Embryonic facial prominence (tissue), 1 donor: ENCODE data around the gene PLEKHO1.
"Not testable (repeated sequence)": the region's sequence is repeated elsewhere in the genome, so short reads cannot be mapped to it uniquely, and the experiment has no call there.

Experiments used
- DNase-seq: peaks from one replicate; pipeline ENCODE4 v3.0.0-alpha.2; 2016; ENCODE audit errors: extremely low spot score

PLEKHO1 gene

GRCh38 chr1:150173141-150173585, 23.4 kb downstream of the PLEKHO1 start:
- DNase-seq: no peak

DNA sequence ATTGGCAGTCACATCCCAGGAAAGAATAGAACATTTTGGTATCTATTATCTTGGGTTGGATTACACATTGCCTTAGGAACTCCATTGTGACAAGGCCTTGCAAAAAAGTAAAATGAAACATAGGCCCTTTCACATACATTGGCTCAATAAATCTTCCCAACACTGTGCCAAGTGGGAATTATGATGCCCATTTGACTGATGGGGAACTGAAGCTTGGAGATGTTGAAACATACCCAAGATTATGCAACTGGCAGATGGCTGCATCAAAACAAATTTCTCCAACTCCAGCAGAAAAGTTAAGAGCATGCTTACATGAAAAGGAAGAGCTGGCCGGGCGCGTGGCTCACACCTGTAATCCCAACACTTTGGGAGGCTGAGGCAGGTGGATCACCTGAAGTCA, 26.9 kb downstream of the PLEKHO1 start:
- no peak for DNase-seq

DNA sequence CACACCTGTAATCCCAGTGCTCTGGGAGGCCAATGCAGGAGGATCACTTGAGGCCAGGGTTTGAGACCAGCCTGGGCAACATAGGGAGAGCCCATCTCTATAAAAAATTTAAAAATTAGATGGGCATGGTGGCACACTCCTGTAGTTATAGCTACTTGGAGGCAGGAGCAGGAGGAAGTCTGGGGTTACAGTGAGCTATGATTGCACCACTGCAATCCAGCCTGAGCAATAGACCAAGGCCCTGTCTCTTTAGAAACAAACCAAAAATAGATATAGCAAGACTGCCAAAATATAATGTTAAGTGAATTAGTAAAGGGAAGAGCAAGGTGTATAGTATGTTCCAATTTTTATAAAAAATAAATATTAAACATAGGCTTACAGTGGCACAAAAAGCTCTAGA, 28.8 kb downstream of the PLEKHO1 start:
- DNase-seq: no peak

DNA sequence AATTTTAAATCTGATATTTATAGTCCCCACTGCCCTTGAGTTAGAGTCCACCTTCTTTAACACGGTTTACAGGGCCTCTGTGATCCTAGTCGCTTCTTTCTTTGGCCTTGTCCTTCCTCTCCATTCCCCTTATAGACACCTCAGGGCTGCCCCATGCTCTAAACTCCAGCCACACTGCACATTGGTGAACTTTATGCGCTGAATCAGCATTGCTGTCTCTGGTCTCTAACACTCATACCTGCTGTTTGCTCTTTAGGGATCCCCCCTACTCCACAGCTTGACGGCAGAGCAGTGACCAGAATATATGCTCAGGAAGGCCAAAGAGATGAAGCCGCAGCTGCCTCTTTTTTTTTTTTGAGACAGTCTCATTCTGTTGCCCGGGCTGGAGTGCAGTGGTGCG, 30.2 kb downstream of the PLEKHO1 start:
- DNase-seq: no peak

- no peak for DNase-seq
These were observed 30.8 kb downstream of the PLEKHO1 start for GRCh38 chr1:150180474-150180873.

DNA sequence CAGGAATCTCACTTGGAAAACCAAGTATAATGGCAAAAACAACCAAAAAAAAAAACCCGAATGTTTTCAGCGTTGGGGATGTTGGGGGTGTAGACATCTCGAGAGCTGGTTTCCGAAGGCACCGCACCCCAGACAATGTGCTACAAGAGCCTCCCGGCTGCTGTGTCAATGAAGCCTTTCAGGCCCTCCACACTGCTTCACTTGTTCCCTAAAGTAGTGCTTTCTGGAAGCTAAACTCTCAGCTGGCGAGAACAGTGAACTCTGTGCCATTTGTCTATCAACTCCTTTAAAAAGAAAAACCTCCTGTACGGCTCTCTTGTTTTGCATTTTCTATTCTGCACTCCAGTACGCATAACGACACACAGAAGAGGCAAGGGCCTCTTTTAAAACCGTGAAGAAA, 32.5 kb downstream of the PLEKHO1 start:
- DNase-seq: no peak

DNA sequence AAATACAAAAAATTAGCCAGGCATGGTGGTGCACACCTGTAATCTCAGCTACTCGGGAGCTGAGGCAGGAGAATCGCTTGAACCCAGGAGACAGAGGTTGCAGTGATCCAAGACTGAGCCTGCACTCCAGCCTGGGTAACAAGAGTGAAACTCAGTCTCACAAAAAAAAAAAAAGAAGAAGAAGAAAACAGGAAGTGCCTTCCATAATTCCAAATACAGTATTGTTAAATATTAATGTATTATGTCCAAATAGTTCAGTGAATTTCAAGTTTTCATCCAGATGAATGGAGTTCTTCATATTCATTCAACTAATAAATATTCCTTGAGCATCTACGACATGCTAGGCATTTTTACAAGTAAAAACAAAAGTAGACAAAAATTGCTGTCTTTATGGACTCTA, 33.3 kb downstream of the PLEKHO1 start:
- DNase-seq: no peak

DNA sequence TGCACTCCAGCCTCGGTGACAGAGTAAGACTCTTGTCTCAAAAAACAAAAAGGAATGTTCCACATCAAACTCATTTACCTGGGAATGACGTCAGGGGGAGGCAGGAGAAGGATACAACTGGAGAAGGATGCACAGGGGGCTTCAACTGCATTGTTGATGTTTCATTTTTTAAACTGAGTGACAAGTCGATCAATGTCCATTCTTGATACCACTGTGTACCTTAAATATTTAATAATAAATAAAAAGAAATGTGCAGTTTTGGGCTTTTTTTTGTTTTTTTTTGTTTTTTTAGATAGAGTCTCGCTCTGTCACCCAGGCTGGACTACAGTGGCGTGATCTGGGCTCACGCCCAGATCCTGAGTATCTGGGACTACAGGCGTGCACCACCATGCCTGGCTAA, 35.8 kb downstream of the PLEKHO1 start:
- no peak for DNase-seq

- not testable (repeated sequence) for DNase-seq
These were observed 36.7 kb downstream of the PLEKHO1 start for GRCh38 chr1:150186438-150186788.

DNA sequence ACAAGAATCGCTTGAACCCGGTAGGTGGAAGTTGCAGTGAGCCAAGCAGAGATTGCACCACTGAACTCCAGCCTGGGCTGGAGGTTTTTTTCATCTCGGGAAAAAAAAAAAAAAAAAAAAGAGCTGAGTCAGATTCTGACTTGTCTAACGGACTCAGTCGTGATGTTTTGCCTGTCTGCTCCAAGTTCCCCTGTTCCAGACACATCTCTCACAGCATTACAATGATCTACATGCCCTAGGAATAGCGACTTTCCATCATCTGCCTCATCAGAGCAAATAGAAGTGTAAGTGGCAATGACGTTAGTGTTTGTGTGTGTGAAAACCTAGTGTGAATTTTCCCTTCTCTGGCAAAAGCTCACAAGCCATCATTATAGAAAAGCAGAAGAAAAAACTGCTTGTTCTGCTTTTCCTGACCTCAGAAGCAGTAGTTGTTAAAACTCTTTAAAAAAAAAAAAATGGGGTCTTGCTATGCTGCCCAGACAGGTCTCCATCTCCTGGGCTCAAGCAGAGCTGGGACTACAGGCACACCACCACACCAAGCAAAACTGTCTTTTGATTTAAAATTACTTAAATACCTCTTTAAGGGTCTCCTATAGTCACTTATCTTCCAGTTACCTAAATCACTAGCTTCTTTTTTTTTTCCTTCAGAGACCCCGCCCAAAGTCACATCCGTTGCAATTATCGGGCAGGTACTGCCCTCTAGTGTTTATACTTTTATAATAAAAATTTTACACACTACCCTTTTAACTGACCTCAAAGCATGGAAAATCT, 37.3 kb downstream of the PLEKHO1 start:
- DNase-seq: peak; percentile 12

DNA sequence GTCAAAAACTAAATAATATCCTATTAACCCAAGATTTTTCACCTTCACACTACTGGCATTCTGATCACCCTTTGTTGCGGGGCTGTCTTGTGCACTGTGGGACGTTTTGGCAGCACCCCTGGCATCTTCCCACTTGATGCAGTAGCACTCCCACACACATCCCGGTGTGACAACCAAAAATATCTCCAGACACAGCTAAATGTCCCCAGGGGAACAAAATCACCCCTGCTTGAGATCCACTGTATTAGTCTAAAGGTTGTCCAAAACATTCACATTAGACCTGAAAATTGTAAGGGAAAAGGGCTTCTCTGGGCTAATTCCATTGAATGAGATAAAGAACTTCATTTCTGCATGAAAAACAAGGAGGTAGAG, 37.8 kb downstream of the PLEKHO1 start:
- DNase-seq: no peak

DNA sequence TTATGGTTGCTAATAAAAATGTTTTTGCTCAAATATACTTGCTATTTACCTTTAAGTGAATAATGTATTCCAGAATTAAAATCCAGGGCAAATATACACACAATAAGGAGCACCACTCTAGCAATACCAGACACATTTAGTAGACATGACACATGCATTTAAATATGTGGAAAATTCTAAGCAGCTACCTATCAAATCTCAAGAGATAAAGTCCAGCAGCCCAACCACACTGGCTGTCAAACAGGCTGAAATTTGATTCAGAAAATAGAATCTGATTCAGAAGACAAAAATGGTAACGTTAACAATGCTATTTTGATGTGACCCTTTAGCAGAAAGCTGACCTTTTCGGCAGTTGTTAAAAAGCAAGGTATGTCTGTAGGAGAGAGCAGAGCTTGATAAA, 42.3 kb downstream of the PLEKHO1 start:
- no peak for DNase-seq

DNA sequence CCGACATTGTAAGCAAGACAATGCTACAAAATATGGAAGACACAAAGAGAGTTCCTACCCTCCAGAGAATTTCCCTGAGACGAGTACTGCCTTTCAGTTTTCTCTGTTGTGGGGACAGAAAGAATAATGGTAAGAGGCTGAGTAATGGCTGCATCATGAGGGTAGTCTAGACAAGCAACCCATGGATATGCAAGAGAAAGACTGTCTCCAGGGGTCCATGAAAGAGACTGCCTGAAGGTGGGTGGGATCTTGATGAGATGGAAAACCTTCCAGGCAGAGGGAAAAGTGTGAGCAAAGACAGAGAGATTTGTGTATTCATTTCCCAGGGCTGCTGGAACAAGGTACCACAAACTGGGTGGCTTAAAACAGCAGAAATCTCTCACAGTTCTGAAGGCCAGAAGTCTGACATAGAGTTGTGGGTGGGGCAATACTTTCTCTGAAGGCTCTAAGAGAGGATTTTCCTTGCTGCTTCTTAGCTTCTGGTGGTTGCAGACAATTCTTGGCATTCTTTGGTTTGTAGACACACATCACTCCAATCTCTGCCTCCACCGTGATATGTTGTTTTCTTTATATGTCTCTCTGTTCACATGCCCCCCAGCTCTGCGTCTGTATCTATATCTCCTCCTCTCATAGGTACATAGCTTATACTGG, 44.8 kb downstream of the PLEKHO1 start:
- DNase-seq: no peak

DNA sequence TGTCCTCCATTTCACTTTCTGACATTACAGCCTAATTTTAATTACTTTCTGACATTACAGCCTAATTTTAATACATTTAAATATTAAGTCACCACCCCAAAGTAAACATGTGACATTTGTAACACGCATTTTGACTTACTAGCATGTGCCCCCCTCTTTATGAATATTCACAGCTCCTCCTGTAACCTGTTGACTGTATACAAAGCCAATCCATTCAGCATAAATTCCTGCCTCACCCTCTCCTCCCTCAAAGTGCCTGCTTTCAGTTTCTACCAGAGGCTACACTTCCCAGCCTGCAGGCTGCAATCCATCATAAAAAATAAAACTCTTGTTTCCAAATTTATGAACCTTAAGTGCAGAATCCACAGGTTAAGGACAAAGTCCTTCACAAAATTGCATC, 46.7 kb downstream of the PLEKHO1 start:
- DNase-seq: no peak

- DNase-seq: no peak
These were observed 57.7 kb downstream of the PLEKHO1 start for GRCh38 chr1:150207281-150207971.

- DNase-seq: not testable (repeated sequence)
These were observed 58.7 kb downstream of the PLEKHO1 start for GRCh38 chr1:150208460-150208859.
